Chondrocyte (in vitro differentiated cells): ENCODE data around the gene SHC3. TPM values are rescaled to one million over a fixed set of nuclear protein-coding genes. Genes with fewer than 3 reads are reported as not detected.

Experiments
- DNase-seq: peaks from one replicate; pipeline ENCODE4 v3.0.0; 2021; ENCODE audit warnings: mixed read lengths, low spot score
- H3K27ac Mint-ChIP-seq: one replicate; pipeline ENCODE4 v1.8.0; 2021; ENCODE audit warnings: mild to moderate bottlenecking, moderate library complexity, mixed read lengths; ENCODE audit not compliant: unreplicated experiment
- H3K27me3 Mint-ChIP-seq: 2 replicates; pipeline ENCODE4 v1.8.0; 2021; ENCODE audit warnings: low read depth, mixed read lengths
- H3K36me3 Mint-ChIP-seq: 2 replicates; pipeline ENCODE4 v1.8.0; 2021; ENCODE audit warnings: low read depth, mixed read lengths
- H3K4me1 Mint-ChIP-seq: 2 replicates; pipeline ENCODE4 v1.8.0; 2021; ENCODE audit warnings: low read depth, mild to moderate bottlenecking, mixed read lengths
- H3K4me3 Mint-ChIP-seq: one replicate; pipeline ENCODE4 v1.8.0; 2021; ENCODE audit warnings: mild to moderate bottlenecking, moderate library complexity, mixed read lengths; ENCODE audit not compliant: unreplicated experiment
- H3K9me3 Mint-ChIP-seq: 2 replicates; pipeline ENCODE4 v1.8.0; 2021; ENCODE audit warnings: low read depth, mixed read lengths
- total RNA-seq: library from RNA; stranded (reverse); gene quantifications from 3 replicates; pipeline ENCODE4 v1.2.1, GENCODE V29; 2021
- TF ChIP-seq, protein P1 (sequence below): fragments of 200-600 bp; sonication (generic); IDR thresholded peaks from 2 replicates; pipeline ENCODE4 v1.5.0; 2021; ENCODE audit warnings: antibody characterized with exemption, mild to moderate bottlenecking, moderate library complexity

Gene SHC3
- total RNA-seq, 1 donor from 2014 or later = 0.30 TPM

DNA sequence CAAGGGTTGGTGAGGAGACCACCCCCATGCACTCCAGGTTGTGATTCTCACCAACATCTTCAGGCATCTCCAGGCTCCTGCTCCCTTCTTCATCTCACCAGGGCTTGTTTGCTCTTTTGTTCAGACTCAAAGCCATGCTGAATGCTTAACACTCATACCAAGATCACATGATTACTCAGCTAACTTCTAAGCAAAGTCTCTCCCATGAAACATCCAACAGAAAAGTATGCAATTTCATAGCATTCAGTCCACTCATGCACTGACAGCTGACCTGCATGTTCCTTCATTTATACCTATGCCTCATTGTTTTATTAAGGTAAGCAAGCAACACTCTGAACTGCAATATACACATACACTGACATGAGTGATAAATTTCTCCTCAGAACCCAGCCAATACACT lies 69.0 kb downstream of the SHC3 start:
- peaks cover 10% of the 10 kb centered on the region for H3K27me3 Mint-ChIP-seq
- DNase-seq = no peak
- no peaks in the 10 kb centered on the region for H3K4me1 Mint-ChIP-seq
- no peaks in the 10 kb centered on the region for H3K36me3 Mint-ChIP-seq
- TF ChIP-seq, protein P1, sequence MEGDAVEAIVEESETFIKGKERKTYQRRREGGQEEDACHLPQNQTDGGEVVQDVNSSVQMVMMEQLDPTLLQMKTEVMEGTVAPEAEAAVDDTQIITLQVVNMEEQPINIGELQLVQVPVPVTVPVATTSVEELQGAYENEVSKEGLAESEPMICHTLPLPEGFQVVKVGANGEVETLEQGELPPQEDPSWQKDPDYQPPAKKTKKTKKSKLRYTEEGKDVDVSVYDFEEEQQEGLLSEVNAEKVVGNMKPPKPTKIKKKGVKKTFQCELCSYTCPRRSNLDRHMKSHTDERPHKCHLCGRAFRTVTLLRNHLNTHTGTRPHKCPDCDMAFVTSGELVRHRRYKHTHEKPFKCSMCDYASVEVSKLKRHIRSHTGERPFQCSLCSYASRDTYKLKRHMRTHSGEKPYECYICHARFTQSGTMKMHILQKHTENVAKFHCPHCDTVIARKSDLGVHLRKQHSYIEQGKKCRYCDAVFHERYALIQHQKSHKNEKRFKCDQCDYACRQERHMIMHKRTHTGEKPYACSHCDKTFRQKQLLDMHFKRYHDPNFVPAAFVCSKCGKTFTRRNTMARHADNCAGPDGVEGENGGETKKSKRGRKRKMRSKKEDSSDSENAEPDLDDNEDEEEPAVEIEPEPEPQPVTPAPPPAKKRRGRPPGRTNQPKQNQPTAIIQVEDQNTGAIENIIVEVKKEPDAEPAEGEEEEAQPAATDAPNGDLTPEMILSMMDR = no peak
- H3K4me3 Mint-ChIP-seq = no peak overlapping the region
- no peak overlapping the region for H3K27ac Mint-ChIP-seq
- no peaks in the 10 kb centered on the region for H3K9me3 Mint-ChIP-seq

DNA sequence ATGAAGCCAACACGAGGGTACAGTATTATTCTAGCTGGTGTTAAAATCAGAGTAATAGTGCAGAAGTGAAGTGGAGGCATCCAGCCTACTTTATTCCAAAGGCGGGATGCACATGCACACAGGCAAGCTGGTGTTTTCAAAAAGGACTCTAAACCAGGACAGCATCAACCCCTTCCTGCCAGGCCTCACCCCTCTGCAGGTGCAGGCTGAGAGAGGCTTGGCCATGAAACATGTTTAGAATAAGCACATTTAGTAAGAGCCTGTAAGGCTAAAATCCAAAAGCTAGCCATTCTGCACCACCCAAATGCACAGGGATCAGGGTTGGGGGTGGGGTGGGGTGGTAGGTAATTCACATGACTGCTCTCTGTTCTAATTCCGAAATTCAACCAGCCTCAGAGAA lies 71.2 kb downstream of the SHC3 start:
- Mint-ChIP-seq H3K4me3 (no peak overlapping the region), H3K9me3 (no peaks in the 10 kb centered on the region), H3K27me3 (peaks cover 15% of the 10 kb centered on the region), H3K4me1 (no peaks in the 10 kb centered on the region), H3K27ac (no peak overlapping the region), H3K36me3 (no peaks in the 10 kb centered on the region)
- no peak for DNase-seq
- TF ChIP-seq, protein P1 = no peak

DNA sequence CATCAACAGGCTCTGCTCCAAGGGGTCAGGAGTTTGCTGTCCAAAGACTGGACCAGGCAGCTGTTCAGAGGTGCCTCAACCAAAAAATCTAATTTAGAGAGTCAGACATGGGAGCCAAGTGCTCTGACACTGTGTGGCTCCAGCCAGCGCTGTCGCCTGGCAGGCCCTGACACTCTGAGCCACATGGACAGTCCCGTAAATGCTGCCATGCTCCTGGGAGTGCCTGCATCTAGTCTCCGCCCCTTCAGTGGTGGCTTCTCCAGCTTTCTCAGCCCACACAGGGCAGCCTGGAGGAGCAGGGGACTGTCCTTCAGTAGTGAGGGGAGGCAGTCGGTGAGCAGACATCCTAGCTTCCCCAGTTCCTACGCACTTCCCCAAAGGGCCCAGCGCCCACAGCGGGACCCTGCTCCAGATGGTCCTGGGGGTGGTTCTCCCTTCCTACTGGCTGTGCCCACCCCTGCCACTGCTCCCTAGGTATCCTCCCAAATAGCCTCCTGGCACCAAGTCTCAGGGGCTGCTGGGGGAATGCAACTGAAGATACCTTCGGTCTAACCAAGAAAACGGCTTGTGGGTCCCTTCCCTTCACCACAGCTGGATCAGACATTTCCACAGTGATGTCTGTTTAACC lies 72.3 kb downstream of the SHC3 start:
- Mint-ChIP-seq H3K27ac (no peak overlapping the region), H3K4me1 (no peaks in the 10 kb centered on the region), H3K27me3 (peaks cover 13% of the 10 kb centered on the region), H3K36me3 (no peaks in the 10 kb centered on the region), H3K4me3 (no peak overlapping the region), H3K9me3 (no peaks in the 10 kb centered on the region)
- TF ChIP-seq, protein P1 = no peak
- no peak for DNase-seq

DNA sequence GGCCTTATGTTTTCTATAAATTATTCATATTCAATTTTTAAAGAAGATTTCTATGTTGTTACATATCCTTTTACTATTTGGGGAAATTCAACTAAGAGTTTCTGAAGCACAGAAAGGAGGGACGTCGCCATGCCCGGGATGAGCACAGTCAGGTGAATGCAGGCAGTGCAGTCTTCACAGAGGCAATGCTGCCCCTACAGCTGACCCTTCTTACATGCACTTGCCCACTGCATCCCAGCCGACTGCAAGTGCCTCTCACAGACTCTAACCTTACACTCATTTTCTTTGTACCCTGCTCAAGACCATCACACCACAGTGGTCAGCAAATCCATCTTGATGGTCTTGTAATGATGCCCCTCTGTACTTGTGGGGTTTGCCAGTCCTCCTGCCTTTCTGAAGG lies 73.8 kb downstream of the SHC3 start:
- H3K27ac Mint-ChIP-seq = no peak overlapping the region
- H3K4me1 Mint-ChIP-seq = no peaks in the 10 kb centered on the region
- TF ChIP-seq, protein P1 = no peak

DNA sequence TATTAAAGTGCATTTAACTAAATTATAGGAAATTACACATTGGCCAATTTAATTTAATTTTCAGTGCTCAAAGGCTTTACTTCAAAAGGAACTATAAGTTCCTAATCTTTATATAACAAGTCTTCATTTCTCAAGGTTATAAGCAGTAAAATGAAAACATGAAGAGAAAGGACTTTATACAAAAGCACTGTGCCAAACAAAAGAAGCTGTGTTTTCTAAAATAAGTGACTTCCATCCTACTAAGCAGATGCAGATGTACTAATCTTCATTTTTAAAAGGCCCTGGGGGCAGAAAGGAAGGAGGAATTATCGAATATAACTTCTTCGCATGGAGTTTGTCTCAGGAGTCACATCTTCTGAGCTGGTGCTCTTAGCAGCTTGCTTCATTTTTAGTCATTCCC lies 81.4 kb downstream of the SHC3 start:
- no peak overlapping the region for H3K27ac Mint-ChIP-seq

More for the DNA sequence above, 73.8 kb downstream of the SHC3 start:
- H3K27me3 Mint-ChIP-seq = peaks cover 9% of the 10 kb centered on the region
- H3K4me3 Mint-ChIP-seq = no peak overlapping the region
- no peak for DNase-seq
- no peaks in the 10 kb centered on the region for H3K36me3 Mint-ChIP-seq
- H3K9me3 Mint-ChIP-seq = no peaks in the 10 kb centered on the region

More for the DNA sequence above, 81.4 kb downstream of the SHC3 start:
- Mint-ChIP-seq H3K36me3 (no peaks in the 10 kb centered on the region), H3K9me3 (no peaks in the 10 kb centered on the region), H3K4me3 (no peak overlapping the region), H3K27me3 (peaks cover 2% of the 10 kb centered on the region), H3K4me1 (no peaks in the 10 kb centered on the region)
- TF ChIP-seq, protein P1 = no peak
- no peak for DNase-seq
